B cell (primary cell): Measurements from ENCODE around the gene CENPA. TPM values are rescaled to one million over a fixed set of nuclear protein-coding genes. Genes with fewer than 3 reads are reported as not detected.

Experiments
- ATAC-seq: fragments of 200-7000 bp; cut with Tn5 transposase; one replicate; pipeline ENCODE4 v1.10.0; 2021; ENCODE audit warnings: low read depth, mild to moderate bottlenecking, moderate number of reproducible peaks, moderate library complexity
- CTCF ChIA-PET: fragments of 350-600 bp; sonication (Branson Sonifier 250); formaldehyde crosslinking; loops from one replicate; lab custom pipeline; 2021; ENCODE audit warnings: antibody characterized with exemption, inconsistent platforms; lab: Charles Lee
- POLR2A ChIA-PET: fragments of 350-600 bp; sonication (Branson Sonifier 250); formaldehyde crosslinking; loops from one replicate; lab custom pipeline; 2021; ENCODE audit warnings: antibody characterized with exemption; lab: Charles Lee
- DNase-seq: peaks from one replicate; pipeline ENCODE4 v3.0.0; 2013
- H2AFZ ChIP-seq: 2 replicates; pipeline ENCODE4 v1.6.1; 2012; ENCODE audit warnings: mild to moderate bottlenecking, low read depth, low read length; ENCODE audit not compliant: insufficient read depth, poor library complexity, severe bottlenecking
- H3K27ac ChIP-seq, 2 donors: 1 replicate in 1 of 2; 2 replicates in 1 of 2; pipeline ENCODE4 v1.5.1; 2012 to 2013; ENCODE audit warnings: low read length in 2 of 2, mild to moderate bottlenecking in 2 of 2, moderate library complexity in 1 of 2
- H3K27me3 ChIP-seq, 4 experiments: fragments of 200-600 bp in 1 of 4; sonication (generic) in 1 of 4; replicated peaks in 1 of 4; 1 replicate in 2 of 4; 2 replicates in 2 of 4; pipeline versions ENCODE4 v1.6.1 to v1.7.0; 2013 to 2016; ENCODE audit warnings: low read length in 3 of 4, mild to moderate bottlenecking in 2 of 4, mixed read lengths in 1 of 4, moderate library complexity in 1 of 4; ENCODE audit not compliant: insufficient read depth in 4 of 4, control insufficient read depth in 3 of 4; ENCODE audit errors: control extremely low read depth in 1 of 4
- H3K36me3 ChIP-seq, 2 experiments: replicated peaks in 1 of 2; 1 replicate in 1 of 2; 2 replicates in 1 of 2; pipeline versions ENCODE4 v1.6.1 to v1.7.1; 2013; ENCODE audit warnings: low read length in 1 of 2; ENCODE audit not compliant: insufficient read depth in 2 of 2, control insufficient read depth in 1 of 2; ENCODE audit errors: control extremely low read depth in 1 of 2, extremely low read depth in 1 of 2
- H3K4me1 ChIP-seq, 2 donors: fragments of 200-600 bp in 1 of 2; sonication (generic) in 1 of 2; 1 replicate in 1 of 2; 2 replicates in 1 of 2; pipeline versions ENCODE4 v1.5.1 to v1.6.1; 2013 to 2017; ENCODE audit warnings: low read length in 2 of 2; ENCODE audit not compliant: control insufficient read depth in 2 of 2, insufficient read depth in 2 of 2
- H3K4me2 ChIP-seq: replicated peaks from 2 replicates; pipeline ENCODE3; 2012; ENCODE audit warnings: mild to moderate bottlenecking, low read depth, low read length; ENCODE audit not compliant: poor library complexity, severe bottlenecking
- H3K4me3 ChIP-seq, 5 experiments: fragments of 200-600 bp in 1 of 5; sonication (generic) in 1 of 5; 1 replicate in 3 of 5; 2 replicates in 2 of 5; pipeline versions ENCODE4 v1.5.1 to v1.7.0; 2011 to 2016; ENCODE audit warnings: low read length in 4 of 5, mild to moderate bottlenecking in 4 of 5, low read depth in 2 of 5, control low read depth in 1 of 5, moderate library complexity in 1 of 5; ENCODE audit not compliant: insufficient read depth in 1 of 5; ENCODE audit errors: control extremely low read depth in 1 of 5, extremely low read depth in 1 of 5
- H3K79me2 ChIP-seq: fragments of 200-600 bp; sonication (generic); one replicate; pipeline ENCODE4 v1.6.0; 2016; ENCODE audit warnings: low read length; ENCODE audit not compliant: control insufficient read depth, insufficient read depth
- H3K9ac ChIP-seq: fragments of 200-600 bp; sonication (generic); 2 replicates; pipeline ENCODE4 v1.6.1; 2017; ENCODE audit warnings: mild to moderate bottlenecking, low read length, moderate library complexity
- H3K9me3 ChIP-seq, 3 donors: one replicate each; pipeline versions ENCODE4 v1.6.1 to v1.7.1; 2013; ENCODE audit warnings: low read length in 2 of 3; ENCODE audit not compliant: control insufficient read depth in 2 of 3, insufficient read depth in 1 of 3; ENCODE audit errors: control extremely low read depth in 1 of 3
- H4K20me1 ChIP-seq: 2 replicates; pipeline ENCODE4 v1.6.0; 2012; ENCODE audit warnings: mild to moderate bottlenecking, low read length; ENCODE audit not compliant: insufficient read depth, control insufficient read depth, poor library complexity, severe bottlenecking
- H3K27ac Mint-ChIP-seq: one replicate; pipeline ENCODE4 v1.8.0; 2021; ENCODE audit warnings: mixed read lengths
- H3K27me3 Mint-ChIP-seq: one replicate; pipeline ENCODE4 v1.8.0; 2021; ENCODE audit warnings: mixed read lengths
- H3K4me1 Mint-ChIP-seq: one replicate; pipeline ENCODE4 v1.8.0; 2021; ENCODE audit warnings: mixed read lengths
- H3K4me3 Mint-ChIP-seq: one replicate; pipeline ENCODE4 v1.8.0; 2021; ENCODE audit warnings: mixed read lengths
- H3K9me3 Mint-ChIP-seq: one replicate; pipeline ENCODE4 v1.8.0; 2022; ENCODE audit warnings: mixed read lengths; ENCODE audit not compliant: insufficient read depth
- CTCF ChIP-seq: fragments of 200-600 bp; IDR thresholded peaks from one replicate; pipeline ENCODE4 v1.8.0; 2022; ENCODE audit warnings: antibody characterized with exemption, mild to moderate bottlenecking
- EZH2 ChIP-seq: IDR thresholded peaks from 2 replicates; pipeline ENCODE4 v1.6.1; 2012; ENCODE audit warnings: borderline replicate concordance, low read depth, mild to moderate bottlenecking, moderate library complexity, low read length; ENCODE audit not compliant: insufficient read depth, poor library complexity, severe bottlenecking
- WGBS: methylation state at CpG from one replicate; pipeline ENCODE4 v1.1.5; 2013; ENCODE audit warnings: missing lambda C conversion rate; ENCODE audit not compliant: insufficient coverage; 5-methylcytosine and 5-hydroxymethylcytosine counted together
- intact Hi-C: fragments of 100-400 bp; cut with micrococcal nuclease; formaldehyde crosslinking; loops from one replicate; pipeline ENCODE4 v1.10.0; 2022
- polyA plus RNA-seq: library from polyadenylated mRNA; depleted of rRNA; stranded (reverse); fragments of >200 nt; gene quantifications from 2 replicates; pipeline ENCODE4 v1.2.3, GENCODE V29; 2012
- total RNA-seq, 2 donors: library from RNA; stranded (reverse); fragments of 120-200 nt in 1 of 2; gene quantifications; 1 replicate in 1 of 2; 2 replicates in 1 of 2; pipeline versions ENCODE4 v1.2.3 to v1.2.4, GENCODE V29; 2013 to 2022

The CENPA gene
- total and polyA plus RNA-seq, 2 donors (not counting 1 experiment from before 2014, with no cell fraction given), result 0.10 TPM; not detected in 1

GRCh38 chr2:26738481-26738880 is 47.4 kb upstream of the CENPA start:
- POLR2A ChIA-PET, result no interaction called here

GRCh38 chr2:26739514-26739913 is 46.3 kb upstream of the CENPA start:
- Mint-ChIP-seq H3K9me3 (no peaks in the 10 kb centered on the region), H3K27ac (no peak overlapping the region), H3K27me3 (peaks cover 17% of the 10 kb centered on the region), H3K4me3 (no peak overlapping the region), H3K4me1 (peaks cover 7% of the 10 kb centered on the region)
- ChIA-PET CTCF (interaction anchor here (1.3 kb wide), 1 partner anchor 9 kb away, joined by 3 read pairs; no protein-coding TSS in a partner anchor), POLR2A (interaction anchor here (0.6 kb wide), 1 partner anchor 1383 kb away, joined by 4 read pairs; no protein-coding TSS in a partner anchor)
- ATAC-seq, result no peak
- Histone ChIP-seq H4K20me1 (no peaks in the 10 kb centered on the region), H3K9me3 (peaks cover 0 to 2% (median 0%) of the 10 kb centered on the region in 3 donors), H3K27ac (no peak overlapping the region), H3K9ac (no peak overlapping the region), H3K4me1 (no peaks in the 10 kb centered on the region), H3K79me2 (no peaks in the 10 kb centered on the region), H3K4me3 (no peak overlapping the region), H3K27me3 (peaks cover 0 to 3% (median 1%) of the 10 kb centered on the region in 4 experiments), H2AFZ (no peak overlapping the region), H3K36me3 (no peaks in the 10 kb centered on the region), H3K4me2 (no peak overlapping the region)
- WGBS, result 100% methylated on average over 2 of the region's 7 CpGs
- DNase-seq, result no peak
- intact Hi-C loops, result no loop called here
- no peak for TF ChIP-seq EZH2
- no peak for TF ChIP-seq CTCF

More at GRCh38 chr2:26738481-26738880, 47.4 kb upstream of the CENPA start:
- no peak overlapping the region for H3K4me3 ChIP-seq
- Mint-ChIP-seq H3K4me3 (no peak overlapping the region), H3K4me1 (peaks cover 7% of the 10 kb centered on the region), H3K27ac (no peak overlapping the region), H3K27me3 (peaks cover 19% of the 10 kb centered on the region), H3K9me3 (no peaks in the 10 kb centered on the region)
- ATAC-seq, result no peak
- H4K20me1 ChIP-seq, result no peaks in the 10 kb centered on the region
- H3K4me2 ChIP-seq, result no peak overlapping the region
- no peaks in the 10 kb centered on the region for H3K79me2 ChIP-seq
- H3K27me3 ChIP-seq, result peaks cover 0 to 3% (median 1%) of the 10 kb centered on the region in 4 experiments
- no peak for DNase-seq
- H3K4me1 ChIP-seq, result no peaks in the 10 kb centered on the region
- TF ChIP-seq CTCF (no peak), EZH2 (no peak)
- no peaks in the 10 kb centered on the region for H3K36me3 ChIP-seq
- H2AFZ ChIP-seq, result no peak overlapping the region
- WGBS, result 88% methylated on average over 1 of the region's 4 CpGs
- no peak overlapping the region for H3K27ac ChIP-seq
- H3K9me3 ChIP-seq, result peaks cover 0 to 2% (median 0%) of the 10 kb centered on the region in 3 donors
- CTCF ChIA-PET, result no interaction called here
- intact Hi-C loops, result no loop called here
- no peak overlapping the region for H3K9ac ChIP-seq
